Measurements from ENCODE around the gene ARHGAP19.

Gene ARHGAP19

GRCh38 chr10:97213431-97213830 lies 79.0 kb downstream of the ARHGAP19 start:
- Histone ChIP-seq H3K4me2 (ENCODE audit: low read length) (no peak overlapping the region), H3K9me3 (ENCODE audit: low read length) (no peaks in the 10 kb centered on the region), H3K27ac (ENCODE audit: low read depth, low read length, poor library complexity, severe bottlenecking) (no peak overlapping the region), H3F3A (ENCODE audit: insufficient read depth, low read length) (no peaks in the 10 kb centered on the region), H3K4me3 (ENCODE audit: low read depth, low read length, poor library complexity, severe bottlenecking) (no peak overlapping the region), H2AFZ (ENCODE audit: low read length) (no peak overlapping the region), H3K4me1 (ENCODE audit: insufficient read depth, low read length, severe bottlenecking) (no peaks in the 10 kb centered on the region), H3K9ac (ENCODE audit: low read length) (no peak overlapping the region), H3K9me2 (ENCODE audit: low read depth, low read length) (no peaks in the 10 kb centered on the region), H3K79me2 (ENCODE audit: insufficient read depth, low read length) (no peaks in the 10 kb centered on the region), H4K20me1 (ENCODE audit: insufficient read depth, low read length) (no peaks in the 10 kb centered on the region), H3K36me3 (ENCODE audit: insufficient read depth, low read length) (no peaks in the 10 kb centered on the region), H3K27me3 (ENCODE audit: insufficient read depth, low read length) (no peaks in the 10 kb centered on the region)
- TF ChIP-seq, protein P1, sequence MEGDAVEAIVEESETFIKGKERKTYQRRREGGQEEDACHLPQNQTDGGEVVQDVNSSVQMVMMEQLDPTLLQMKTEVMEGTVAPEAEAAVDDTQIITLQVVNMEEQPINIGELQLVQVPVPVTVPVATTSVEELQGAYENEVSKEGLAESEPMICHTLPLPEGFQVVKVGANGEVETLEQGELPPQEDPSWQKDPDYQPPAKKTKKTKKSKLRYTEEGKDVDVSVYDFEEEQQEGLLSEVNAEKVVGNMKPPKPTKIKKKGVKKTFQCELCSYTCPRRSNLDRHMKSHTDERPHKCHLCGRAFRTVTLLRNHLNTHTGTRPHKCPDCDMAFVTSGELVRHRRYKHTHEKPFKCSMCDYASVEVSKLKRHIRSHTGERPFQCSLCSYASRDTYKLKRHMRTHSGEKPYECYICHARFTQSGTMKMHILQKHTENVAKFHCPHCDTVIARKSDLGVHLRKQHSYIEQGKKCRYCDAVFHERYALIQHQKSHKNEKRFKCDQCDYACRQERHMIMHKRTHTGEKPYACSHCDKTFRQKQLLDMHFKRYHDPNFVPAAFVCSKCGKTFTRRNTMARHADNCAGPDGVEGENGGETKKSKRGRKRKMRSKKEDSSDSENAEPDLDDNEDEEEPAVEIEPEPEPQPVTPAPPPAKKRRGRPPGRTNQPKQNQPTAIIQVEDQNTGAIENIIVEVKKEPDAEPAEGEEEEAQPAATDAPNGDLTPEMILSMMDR (IDR thresholded peaks at IDR 0.05; ENCODE audit: low read length): no peak
- TF ChIP-seq EZH2 (IDR thresholded peaks at IDR 0.05; ENCODE audit: borderline replicate concordance, low read length): no peak

- no peak overlapping the region for H3K9ac ChIP-seq (ENCODE audit: low read length)
- no peaks in the 10 kb centered on the region for H3K9me2 ChIP-seq (ENCODE audit: low read depth, low read length)
- no peak overlapping the region for H2AFZ ChIP-seq (ENCODE audit: low read length)
- no peak overlapping the region for H3K4me2 ChIP-seq (ENCODE audit: low read length)
- no peaks in the 10 kb centered on the region for H3K9me3 ChIP-seq (ENCODE audit: low read length)
- no peaks in the 10 kb centered on the region for H3K36me3 ChIP-seq (ENCODE audit: insufficient read depth, low read length)
- no peaks in the 10 kb centered on the region for H4K20me1 ChIP-seq (ENCODE audit: insufficient read depth, low read length)
- H3K4me1 ChIP-seq (ENCODE audit: insufficient read depth, low read length, severe bottlenecking): peaks cover 18% of the 10 kb centered on the region
- no peaks in the 10 kb centered on the region for H3K27me3 ChIP-seq (ENCODE audit: insufficient read depth, low read length)
- H3K79me2 ChIP-seq (ENCODE audit: insufficient read depth, low read length): no peaks in the 10 kb centered on the region
- H3K27ac ChIP-seq (ENCODE audit: low read depth, low read length, poor library complexity, severe bottlenecking): no peak overlapping the region
- H3F3A ChIP-seq (ENCODE audit: insufficient read depth, low read length): no peaks in the 10 kb centered on the region
- TF ChIP-seq EZH2 (IDR thresholded peaks at IDR 0.05; ENCODE audit: borderline replicate concordance, low read length): no peak
- TF ChIP-seq, protein P1 (IDR thresholded peaks at IDR 0.05; ENCODE audit: low read length): no peak
- H3K4me3 ChIP-seq (ENCODE audit: low read depth, low read length, poor library complexity, severe bottlenecking): no peak overlapping the region
These were observed 81.2 kb downstream of the ARHGAP19 start for GRCh38 chr10:97211229-97211628.

GRCh38 chr10:97210543-97210960 lies 81.9 kb downstream of the ARHGAP19 start:
- no peak overlapping the region for H3K4me2 ChIP-seq (ENCODE audit: low read length)
- H3K27ac ChIP-seq (ENCODE audit: low read depth, low read length, poor library complexity, severe bottlenecking): no peak overlapping the region
- H3K4me3 ChIP-seq (ENCODE audit: low read depth, low read length, poor library complexity, severe bottlenecking): no peak overlapping the region
- no peaks in the 10 kb centered on the region for H3K27me3 ChIP-seq (ENCODE audit: insufficient read depth, low read length)
- no peaks in the 10 kb centered on the region for H3K79me2 ChIP-seq (ENCODE audit: insufficient read depth, low read length)
- H3K9ac ChIP-seq (ENCODE audit: low read length): no peak overlapping the region
- TF ChIP-seq, protein P1 (IDR thresholded peaks at IDR 0.05; ENCODE audit: low read length): peak; percentile 70
- TF ChIP-seq EZH2 (IDR thresholded peaks at IDR 0.05; ENCODE audit: borderline replicate concordance, low read length): no peak
- H3K9me2 ChIP-seq (ENCODE audit: low read depth, low read length): no peaks in the 10 kb centered on the region
- H3K9me3 ChIP-seq (ENCODE audit: low read length): no peaks in the 10 kb centered on the region
- peaks cover 18% of the 10 kb centered on the region for H3K4me1 ChIP-seq (ENCODE audit: insufficient read depth, low read length, severe bottlenecking)
- no peaks in the 10 kb centered on the region for H3K36me3 ChIP-seq (ENCODE audit: insufficient read depth, low read length)
- H2AFZ ChIP-seq (ENCODE audit: low read length): no peak overlapping the region
- no peaks in the 10 kb centered on the region for H4K20me1 ChIP-seq (ENCODE audit: insufficient read depth, low read length)
- no peaks in the 10 kb centered on the region for H3F3A ChIP-seq (ENCODE audit: insufficient read depth, low read length)
